Measurements from ENCODE around the gene CYB561.
A peak's percentile ranks its signal among the peaks of the same experiment; 100 is the strongest.

Gene CYB561

GRCh38 chr17:63406689-63407330 is 39.3 kb downstream of the CYB561 start:
- ChIA-PET POLR2A (no interaction called here), CTCF (interaction anchor here (0.6 to 2.1 kb wide), 22 partner anchors 9 to 436 kb away, joined by 3 to 13 read pairs (median 4); no protein-coding TSS in a partner anchor)
- TF ChIP-seq HDGF (IDR thresholded peaks at IDR 0.05; ENCODE audit: borderline replicate concordance), result no peak
- TF ChIP-seq LEF1 (IDR thresholded peaks at IDR 0.05; ENCODE audit: borderline replicate concordance), result no peak
- TF ChIP-seq BHLHE40 (IDR thresholded peaks at IDR 0.05; ENCODE audit: borderline replicate concordance), result no peak
- no peak for TF ChIP-seq NFRKB (IDR thresholded peaks at IDR 0.05)
- no peak for TF ChIP-seq CTBP1 (IDR thresholded peaks at IDR 0.05; ENCODE audit: borderline replicate concordance)
- TF ChIP-seq SUZ12 (IDR thresholded peaks at IDR 0.05), result no peak
- TF ChIP-seq ELF4 (IDR thresholded peaks at IDR 0.05), result no peak
- TF ChIP-seq TARDBP (IDR thresholded peaks at IDR 0.05), result no peak
- no peak for TF ChIP-seq PKNOX1 (IDR thresholded peaks at IDR 0.05)
- TF ChIP-seq ZNF384 (IDR thresholded peaks at IDR 0.05), result no peak
- TF ChIP-seq SP1 (IDR thresholded peaks at IDR 0.05), result no peak
- no peak for TF ChIP-seq FOXK2 (IDR thresholded peaks at IDR 0.05)
- no peak for TF ChIP-seq FOXA1 (IDR thresholded peaks at IDR 0.05)
- TF ChIP-seq ARNT (IDR thresholded peaks at IDR 0.05), result no peak
- no peak for TF ChIP-seq FOXM1 (IDR thresholded peaks at IDR 0.05; ENCODE audit: borderline replicate concordance)
- TF ChIP-seq L3MBTL2 (conservative IDR thresholded peaks at IDR 0.05), result no peak
- DNase-seq (ENCODE audit: extremely low spot score), result peak; percentile 82

GRCh38 chr17:63405741-63406261 is 40.3 kb downstream of the CYB561 start:
- peak; percentile 59 for DNase-seq (ENCODE audit: extremely low spot score)
- TF ChIP-seq PKNOX1 (IDR thresholded peaks at IDR 0.05) (peak; percentile 70; the same call in 1 of the 2 replicates), ARNT (IDR thresholded peaks at IDR 0.05) (no peak)
- ChIA-PET CTCF (interaction anchor here (0.6 to 2.1 kb wide), 13 partner anchors 10 to 324 kb away, joined by 3 to 13 read pairs (median 5); no protein-coding TSS in a partner anchor), POLR2A (no interaction called here)

- ChIA-PET POLR2A (no interaction called here), CTCF (no interaction called here)
- TF ChIP-seq TARDBP (IDR thresholded peaks at IDR 0.05) (no peak), ZNF384 (IDR thresholded peaks at IDR 0.05) (no peak), SP1 (IDR thresholded peaks at IDR 0.05) (no peak), BHLHE40 (IDR thresholded peaks at IDR 0.05; ENCODE audit: borderline replicate concordance) (no peak), PKNOX1 (IDR thresholded peaks at IDR 0.05) (no peak), HDGF (IDR thresholded peaks at IDR 0.05; ENCODE audit: borderline replicate concordance) (no peak), FOXK2 (IDR thresholded peaks at IDR 0.05) (no peak), LEF1 (IDR thresholded peaks at IDR 0.05; ENCODE audit: borderline replicate concordance) (no peak), ELF4 (IDR thresholded peaks at IDR 0.05) (no peak), ARNT (IDR thresholded peaks at IDR 0.05) (no peak), FOXA1 (IDR thresholded peaks at IDR 0.05) (no peak), FOXM1 (IDR thresholded peaks at IDR 0.05; ENCODE audit: borderline replicate concordance) (no peak), CTBP1 (IDR thresholded peaks at IDR 0.05; ENCODE audit: borderline replicate concordance) (no peak), L3MBTL2 (conservative IDR thresholded peaks at IDR 0.05) (no peak), SUZ12 (IDR thresholded peaks at IDR 0.05) (no peak), NFRKB (IDR thresholded peaks at IDR 0.05) (no peak)
Observed at GRCh38 chr17:63405020-63405419, 41.1 kb downstream of the CYB561 start.

GRCh38 chr17:63402431-63403212 is 43.5 kb downstream of the CYB561 start:
- no peak for DNase-seq (ENCODE audit: extremely low spot score)
- POLR2A ChIA-PET, result no interaction called here
- TF ChIP-seq ZNF384 (IDR thresholded peaks at IDR 0.05), result no peak
- no peak for TF ChIP-seq L3MBTL2 (conservative IDR thresholded peaks at IDR 0.05)
- no peak for TF ChIP-seq NFRKB (IDR thresholded peaks at IDR 0.05)
- TF ChIP-seq FOXM1 (IDR thresholded peaks at IDR 0.05; ENCODE audit: borderline replicate concordance), result no peak
- no peak for TF ChIP-seq PKNOX1 (IDR thresholded peaks at IDR 0.05)
- TF ChIP-seq HDGF (IDR thresholded peaks at IDR 0.05; ENCODE audit: borderline replicate concordance), result no peak
- TF ChIP-seq CTBP1 (IDR thresholded peaks at IDR 0.05; ENCODE audit: borderline replicate concordance), result no peak
- TF ChIP-seq SP1 (IDR thresholded peaks at IDR 0.05), result no peak
- CTCF ChIA-PET, result no interaction called here

More at GRCh38 chr17:63405020-63405419, 41.1 kb downstream of the CYB561 start:
- no peak for DNase-seq (ENCODE audit: extremely low spot score)

- POLR2A ChIA-PET, result no interaction called here
- DNase-seq (ENCODE audit: extremely low spot score), result no peak
- CTCF ChIA-PET, result no interaction called here
- TF ChIP-seq TARDBP (IDR thresholded peaks at IDR 0.05) (no peak), PKNOX1 (IDR thresholded peaks at IDR 0.05) (no peak), LEF1 (IDR thresholded peaks at IDR 0.05; ENCODE audit: borderline replicate concordance) (no peak), ZNF384 (IDR thresholded peaks at IDR 0.05) (no peak), SP1 (IDR thresholded peaks at IDR 0.05) (no peak), NFRKB (IDR thresholded peaks at IDR 0.05) (no peak), FOXM1 (IDR thresholded peaks at IDR 0.05; ENCODE audit: borderline replicate concordance) (no peak), BHLHE40 (IDR thresholded peaks at IDR 0.05; ENCODE audit: borderline replicate concordance) (no peak), FOXK2 (IDR thresholded peaks at IDR 0.05) (no peak), L3MBTL2 (conservative IDR thresholded peaks at IDR 0.05) (no peak), CTBP1 (IDR thresholded peaks at IDR 0.05; ENCODE audit: borderline replicate concordance) (no peak)
Observed at GRCh38 chr17:63399856-63400255, 46.2 kb downstream of the CYB561 start.

Data from HEK293T (cell line).